Ovary (tissue), 9 donors: ENCODE data around the gene PACC1. TPM values are rescaled to one million over a fixed set of nuclear protein-coding genes. Genes with fewer than 3 reads are reported as not detected.

Experiments
- DNase-seq, 5 donors: peaks; one replicate each; pipeline ENCODE4 v3.0.0-alpha.2; 2019 to 2020
- H3K27ac ChIP-seq, 2 donors: fragments of 200-600 bp; one replicate each; pipeline versions ENCODE4 v1.5.1 to v1.8.0; 2019 to 2022
- H3K27me3 ChIP-seq: fragments of 200-600 bp; one replicate; pipeline ENCODE4 v1.8.0; 2022
- H3K36me3 ChIP-seq: fragments of 200-600 bp; sonication (generic); one replicate; pipeline ENCODE4 v1.5.1; 2019
- H3K4me1 ChIP-seq: one replicate; pipeline ENCODE4 v1.8.1; 2013; ENCODE audit warnings: mild to moderate bottlenecking, moderate library complexity; ENCODE audit not compliant: insufficient read depth
- H3K4me3 ChIP-seq: fragments of 200-600 bp; sonication (generic); one replicate; pipeline ENCODE4 v1.5.1; 2017
- H3K9me3 ChIP-seq, 2 donors: fragments of 200-600 bp in 1 of 2; sonication (generic) in 1 of 2; one replicate each; pipeline versions ENCODE4 v1.5.1 to v1.8.1; 2013 to 2019; ENCODE audit warnings: mild to moderate bottlenecking in 1 of 2, moderate library complexity in 1 of 2
- EP300 ChIP-seq: sonication (generic); formaldehyde crosslinking; IDR thresholded peaks from one replicate; pipeline ENCODE4 v1.6.1; 2017; ENCODE audit warnings: antibody characterized with exemption
- POLR2A ChIP-seq: fragments of 450-650 bp; IDR thresholded peaks from one replicate; pipeline ENCODE4 v1.6.1; 2017; ENCODE audit warnings: antibody characterized with exemption, mild to moderate bottlenecking, moderate library complexity
- WGBS, 3 donors: extraction: QIAGEN DNeasy Blood & Tissue Kit in 1 of 3; methylation state at CpG; one replicate each; pipeline versions ENCODE4 v1.1.5 to v1.1.7; 2013 to 2017; 5-methylcytosine and 5-hydroxymethylcytosine counted together
- intact Hi-C, 4 donors: fragments of 100-400 bp; cut with DNase I; formaldehyde crosslinking; loops; one replicate each; pipeline versions ENCODE4 v1.11.0 to v1.15.1; 2022 to 2023
- polyA plus RNA-seq, 2 donors: library from polyadenylated mRNA; stranded (reverse); fragments of 200-250 nt in 1 of 2; fragments of 350-450 nt in 1 of 2; fragmentation: Illumina TruSeq in 1 of 2; extraction: RNeasy Lipid Tissue Mini Kit (QIAGEN cat#74804) in 1 of 2; gene quantifications; one replicate each; pipeline ENCODE4 v1.2.3, GENCODE V29; 2013 to 2014
- small RNA-seq: library from RNA; depleted of rRNA; stranded (forward); fragments of <200 nt; gene quantifications from one replicate; pipeline ENCODE3, GENCODE V24; 2016
- total RNA-seq, 7 donors: library from RNA; depleted of rRNA in 2 of 7; stranded (reverse); fragments of >200 nt in 2 of 7; fragmentation: NEBNext Ultra II Directional in 3 of 7; extraction: Animal tissue kit (Norgen Biotek cat#: 25700) in 3 of 7; gene quantifications; one replicate each; pipeline versions ENCODE4 v1.1.0 to v1.2.4, GENCODE V29; 2016 to 2023
- TF ChIP-seq, protein P1 (sequence below), 3 donors: fragments of 450-650 bp in 2 of 3; fragments of 200-600 bp in 1 of 3; IDR thresholded peaks; one replicate each; pipeline versions ENCODE4 v1.5.1 to v1.8.0; 2016 to 2022; ENCODE audit warnings: antibody characterized with exemption in 3 of 3, mild to moderate bottlenecking in 1 of 3
- donor health status: DM: no; HTN: no; CAD: no; lungs with moderate emphysema.
- donor health status: DM: no; HTN: no; CAD: no.
- donor health status: Bipolar disorder and iron deficiency.
- donor health status: DM: yes; HTN: yes; CAD: no.
- donor health status: DM: no; HTN: no; CAD: no.
- donor health status: DM: yes; HTN: yes; CAD: no.

PACC1 gene
- total and polyA plus RNA-seq, 9 donors = 1.9 to 9.5 (median 2.9) TPM

DNA sequence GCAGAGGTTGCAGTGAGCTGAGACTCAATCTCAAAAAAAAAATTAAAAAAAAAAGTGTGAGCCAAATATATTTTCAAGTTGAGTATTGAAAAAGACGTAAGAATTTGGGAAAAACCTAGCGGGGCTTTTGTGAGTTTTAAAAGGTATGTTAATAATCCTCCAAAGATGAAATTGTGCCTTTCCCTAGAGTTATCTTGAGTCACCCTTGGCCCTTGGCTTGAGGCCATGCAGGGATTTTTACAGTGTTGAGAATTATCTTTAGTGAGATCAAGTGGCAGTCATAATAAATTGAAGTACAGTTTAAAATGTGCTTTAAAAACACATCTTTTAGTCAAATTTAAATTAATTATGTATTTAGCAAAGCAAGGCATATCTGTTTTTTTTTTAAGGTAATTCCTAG lies 96.8 kb downstream of the PACC1 start:
- DNase-seq = no peak
- 91 to 98% (median 94%) methylated on average over 2 of the region's 2 CpGs for WGBS, 3 donors
- Histone ChIP-seq H3K27me3 (no peaks in the 10 kb centered on the region), H3K9me3 (no peaks in the 10 kb centered on the region), H3K36me3 (no peaks in the 10 kb centered on the region), H3K27ac (no peak overlapping the region), H3K4me1 (peaks cover 2% of the 10 kb centered on the region), H3K4me3 (no peak overlapping the region)
- TF ChIP-seq, protein P1, sequence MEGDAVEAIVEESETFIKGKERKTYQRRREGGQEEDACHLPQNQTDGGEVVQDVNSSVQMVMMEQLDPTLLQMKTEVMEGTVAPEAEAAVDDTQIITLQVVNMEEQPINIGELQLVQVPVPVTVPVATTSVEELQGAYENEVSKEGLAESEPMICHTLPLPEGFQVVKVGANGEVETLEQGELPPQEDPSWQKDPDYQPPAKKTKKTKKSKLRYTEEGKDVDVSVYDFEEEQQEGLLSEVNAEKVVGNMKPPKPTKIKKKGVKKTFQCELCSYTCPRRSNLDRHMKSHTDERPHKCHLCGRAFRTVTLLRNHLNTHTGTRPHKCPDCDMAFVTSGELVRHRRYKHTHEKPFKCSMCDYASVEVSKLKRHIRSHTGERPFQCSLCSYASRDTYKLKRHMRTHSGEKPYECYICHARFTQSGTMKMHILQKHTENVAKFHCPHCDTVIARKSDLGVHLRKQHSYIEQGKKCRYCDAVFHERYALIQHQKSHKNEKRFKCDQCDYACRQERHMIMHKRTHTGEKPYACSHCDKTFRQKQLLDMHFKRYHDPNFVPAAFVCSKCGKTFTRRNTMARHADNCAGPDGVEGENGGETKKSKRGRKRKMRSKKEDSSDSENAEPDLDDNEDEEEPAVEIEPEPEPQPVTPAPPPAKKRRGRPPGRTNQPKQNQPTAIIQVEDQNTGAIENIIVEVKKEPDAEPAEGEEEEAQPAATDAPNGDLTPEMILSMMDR (IDR thresholded peaks at IDR 0.05) = no peak
- no peak for TF ChIP-seq POLR2A
- TF ChIP-seq EP300 = no peak
- intact Hi-C loops = no loop called here

- Histone ChIP-seq H3K4me3 (no peak overlapping the region), H3K9me3 (no peaks in the 10 kb centered on the region), H3K36me3 (no peaks in the 10 kb centered on the region), H3K27me3 (no peaks in the 10 kb centered on the region), H3K4me1 (peaks cover 2% of the 10 kb centered on the region), H3K27ac (no peak overlapping the region)
- TF ChIP-seq, protein P1 (IDR thresholded peaks at IDR 0.05) = no peak
- no peak for TF ChIP-seq POLR2A
- TF ChIP-seq EP300 = no peak
- intact Hi-C loops = no loop called here
- DNase-seq = no peak
Measured at GRCh38 chr1:212315907-212316306, 98.8 kb downstream of the PACC1 start.

DNA sequence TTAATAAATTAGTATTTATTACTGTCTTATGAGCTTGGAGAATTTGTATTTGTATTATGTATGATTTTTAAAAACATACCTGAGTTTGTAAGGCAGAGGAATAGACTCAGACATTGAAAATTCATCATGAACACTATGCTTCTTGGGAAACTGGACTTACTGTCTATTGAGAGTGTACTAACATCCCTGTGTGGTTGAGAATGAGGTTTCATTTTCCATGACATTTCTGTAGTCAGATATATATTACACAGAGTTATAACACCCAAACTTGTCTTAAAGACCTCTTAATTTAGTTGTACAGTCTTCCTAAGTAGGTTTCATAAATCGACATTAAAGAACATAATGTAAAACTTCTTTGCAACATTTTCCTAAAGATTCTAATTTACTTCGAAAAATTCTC lies 99.5 kb downstream of the PACC1 start:
- 92 to 97% (median 94%) methylated on average over 2 of the region's 2 CpGs for WGBS, 3 donors
- DNase-seq = no peak

More for the DNA sequence above, 99.5 kb downstream of the PACC1 start:
- Histone ChIP-seq H3K27ac (no peak overlapping the region), H3K27me3 (no peaks in the 10 kb centered on the region), H3K36me3 (no peaks in the 10 kb centered on the region), H3K4me1 (peaks cover 2% of the 10 kb centered on the region), H3K9me3 (no peaks in the 10 kb centered on the region), H3K4me3 (no peak overlapping the region)
- intact Hi-C loops = no loop called here
- TF ChIP-seq EP300 (no peak), POLR2A (no peak)
- TF ChIP-seq, protein P1 (IDR thresholded peaks at IDR 0.05) = no peak

Small RNA genes lying within 50 kb of the gene (small RNA-seq; reads per million reads assigned to genes)
- gene SNORA16B = not detected

Other genes with a start within 250 kb of the PACC1 start
- gene PPP2R5A, start 129.5 kb downstream of the PACC1 start, total RNA-seq = 10 to 100 TPM; 17.4 to 20.9 (median 19.0) TPM
- 10 to 100 TPM; 16.6 to 34.3 TPM for gene PPP2R5A, start 129.5 kb downstream of the PACC1 start, polyA plus RNA-seq
- gene NENF, start 18.0 kb upstream of the PACC1 start, total RNA-seq = 100 to 1,000 TPM in 5 of 7 donors, 10 to 100 TPM in 2; 84.7 to 192 (median 102) TPM
- gene NENF, start 18.0 kb upstream of the PACC1 start, polyA plus RNA-seq = 100 to 1,000 TPM in 1 of 2 donors, 10 to 100 TPM in 1; 95.7 to 130 TPM
- gene ATF3, start 193.9 kb upstream of the PACC1 start, total RNA-seq = 100 to 1,000 TPM in 1 of 7 donors, 10 to 100 TPM in 3, 1 to 10 TPM in 3; 2.9 to 132 (median 19.4) TPM
- 10 to 100 TPM in 1 of 2 donors, 1 to 10 TPM in 1; 5.1 to 29.2 TPM for gene ATF3, start 193.9 kb upstream of the PACC1 start, polyA plus RNA-seq